ENCODE measurements around the gene OGFOD3.

GRCh38 chr17:82382933-82383255 lies 35.5 kb downstream of the OGFOD3 start:
- no peak for TF ChIP-seq POLR2A (IDR thresholded peaks at IDR 0.05; ENCODE audit: low read depth, low read length)
- no peak for TF ChIP-seq POLR2AphosphoS5 (IDR thresholded peaks at IDR 0.05; ENCODE audit: low read depth, low read length)
- TF ChIP-seq TAF1 (IDR thresholded peaks at IDR 0.05; ENCODE audit: low read depth, low read length): no peak
- no peak for TF ChIP-seq SPI1 (IDR thresholded peaks at IDR 0.05; ENCODE audit: low read depth, low read length)
- no peak for TF ChIP-seq POU2F2 (IDR thresholded peaks at IDR 0.05; ENCODE audit: low read depth, low read length)
- no peak for TF ChIP-seq PAX5 (IDR thresholded peaks at IDR 0.05; ENCODE audit: insufficient read depth, low read length, severe bottlenecking)

Data from GM12891 (cell line).